ENCODE results near the gene SEMA3E. TPM values are rescaled to one million over a fixed set of nuclear protein-coding genes. Genes with fewer than 3 reads are reported as not detected.

SEMA3E gene
- total RNA-seq, 1 donor, result 1.4 TPM

DNA sequence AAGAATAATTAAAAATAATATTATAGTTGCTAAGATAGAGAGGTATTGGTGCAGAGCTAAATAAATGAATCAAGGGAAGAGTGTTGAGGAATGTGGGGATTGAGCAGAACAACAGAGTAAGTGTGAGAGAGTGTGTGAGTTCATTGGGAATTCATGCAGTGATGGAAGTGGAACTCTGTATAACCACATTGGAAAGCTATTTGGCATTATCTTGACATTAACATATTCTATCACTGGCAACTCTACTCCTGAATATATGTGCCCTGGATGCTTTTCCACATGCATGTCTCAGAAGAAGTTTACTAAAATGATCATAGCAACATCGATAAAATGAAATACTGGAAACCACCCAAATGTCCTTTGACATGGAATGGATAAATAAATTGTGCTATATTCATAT lies 164.1 kb downstream of the SEMA3E start:
- Histone ChIP-seq H3K27ac (ENCODE audit: low read depth, low read length) (no peak overlapping the region), H4K20me1 (ENCODE audit: insufficient read depth, low read length) (no peaks in the 10 kb centered on the region), H3K36me3 (ENCODE audit: insufficient read depth, low read length) (no peaks in the 10 kb centered on the region), H3K4me2 (ENCODE audit: insufficient read depth, low read length) (no peak overlapping the region), H3K9me3 (ENCODE audit: low read depth, low read length) (no peaks in the 10 kb centered on the region), H2AFZ (ENCODE audit: low read length) (no peak overlapping the region), H3K79me2 (ENCODE audit: insufficient read depth, low read length) (no peaks in the 10 kb centered on the region), H3K4me3 (ENCODE audit: insufficient read depth, low read length) (no peak overlapping the region), H3K4me1 (ENCODE audit: insufficient read depth, low read length) (no peaks in the 10 kb centered on the region), H3K27me3 (ENCODE audit: insufficient read depth, low read length) (peaks cover 9% of the 10 kb centered on the region)
- no peak for DNase-seq (ENCODE audit: insufficient read length, low spot score, missing footprints)
- TF ChIP-seq, protein P1, sequence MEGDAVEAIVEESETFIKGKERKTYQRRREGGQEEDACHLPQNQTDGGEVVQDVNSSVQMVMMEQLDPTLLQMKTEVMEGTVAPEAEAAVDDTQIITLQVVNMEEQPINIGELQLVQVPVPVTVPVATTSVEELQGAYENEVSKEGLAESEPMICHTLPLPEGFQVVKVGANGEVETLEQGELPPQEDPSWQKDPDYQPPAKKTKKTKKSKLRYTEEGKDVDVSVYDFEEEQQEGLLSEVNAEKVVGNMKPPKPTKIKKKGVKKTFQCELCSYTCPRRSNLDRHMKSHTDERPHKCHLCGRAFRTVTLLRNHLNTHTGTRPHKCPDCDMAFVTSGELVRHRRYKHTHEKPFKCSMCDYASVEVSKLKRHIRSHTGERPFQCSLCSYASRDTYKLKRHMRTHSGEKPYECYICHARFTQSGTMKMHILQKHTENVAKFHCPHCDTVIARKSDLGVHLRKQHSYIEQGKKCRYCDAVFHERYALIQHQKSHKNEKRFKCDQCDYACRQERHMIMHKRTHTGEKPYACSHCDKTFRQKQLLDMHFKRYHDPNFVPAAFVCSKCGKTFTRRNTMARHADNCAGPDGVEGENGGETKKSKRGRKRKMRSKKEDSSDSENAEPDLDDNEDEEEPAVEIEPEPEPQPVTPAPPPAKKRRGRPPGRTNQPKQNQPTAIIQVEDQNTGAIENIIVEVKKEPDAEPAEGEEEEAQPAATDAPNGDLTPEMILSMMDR (IDR thresholded peaks at IDR 0.05; ENCODE audit: extremely low read depth, low read depth, low read length), result no peak

- no peaks in the 10 kb centered on the region for H3K36me3 ChIP-seq (ENCODE audit: insufficient read depth, low read length)
- H3K4me2 ChIP-seq (ENCODE audit: insufficient read depth, low read length), result no peak overlapping the region
- no peaks in the 10 kb centered on the region for H4K20me1 ChIP-seq (ENCODE audit: insufficient read depth, low read length)
- H3K4me1 ChIP-seq (ENCODE audit: insufficient read depth, low read length), result no peaks in the 10 kb centered on the region
- H3K4me3 ChIP-seq (ENCODE audit: insufficient read depth, low read length), result no peak overlapping the region
- DNase-seq (ENCODE audit: insufficient read length, low spot score, missing footprints), result no peak
- H3K79me2 ChIP-seq (ENCODE audit: insufficient read depth, low read length), result no peaks in the 10 kb centered on the region
- H3K27me3 ChIP-seq (ENCODE audit: insufficient read depth, low read length), result peaks cover 9% of the 10 kb centered on the region
- H3K27ac ChIP-seq (ENCODE audit: low read depth, low read length), result no peak overlapping the region
- no peaks in the 10 kb centered on the region for H3K9me3 ChIP-seq (ENCODE audit: low read depth, low read length)
- TF ChIP-seq, protein P1 (IDR thresholded peaks at IDR 0.05; ENCODE audit: extremely low read depth, low read depth, low read length), result no peak
- no peak overlapping the region for H2AFZ ChIP-seq (ENCODE audit: low read length)
Measured at GRCh38 chr7:83484266-83484665, 164.7 kb downstream of the SEMA3E start.

DNA sequence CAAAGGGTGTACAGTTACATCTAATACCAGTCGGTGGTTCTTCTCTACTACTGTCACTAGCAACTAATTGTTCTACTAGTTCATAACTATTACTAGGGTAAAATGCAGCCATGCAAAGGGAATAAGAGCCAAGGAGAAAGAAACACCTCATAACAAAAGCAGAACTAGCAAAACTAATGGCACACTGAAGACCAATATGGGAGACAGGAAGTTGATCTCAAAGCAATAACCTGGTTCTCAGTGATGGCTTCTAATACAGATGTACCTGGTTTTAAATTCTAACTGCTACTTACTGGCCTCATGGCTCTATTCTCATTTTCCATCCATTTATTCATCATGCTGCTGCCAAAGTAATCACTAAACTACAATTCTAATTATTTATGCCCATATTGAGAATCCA lies 170.3 kb downstream of the SEMA3E start:
- Histone ChIP-seq H2AFZ (ENCODE audit: low read length) (no peak overlapping the region), H3K9me3 (ENCODE audit: low read depth, low read length) (no peaks in the 10 kb centered on the region), H3K4me3 (ENCODE audit: insufficient read depth, low read length) (no peak overlapping the region), H3K79me2 (ENCODE audit: insufficient read depth, low read length) (no peaks in the 10 kb centered on the region), H3K36me3 (ENCODE audit: insufficient read depth, low read length) (no peaks in the 10 kb centered on the region), H3K27ac (ENCODE audit: low read depth, low read length) (no peak overlapping the region), H3K4me2 (ENCODE audit: insufficient read depth, low read length) (no peak overlapping the region), H3K27me3 (ENCODE audit: insufficient read depth, low read length) (no peaks in the 10 kb centered on the region), H4K20me1 (ENCODE audit: insufficient read depth, low read length) (no peaks in the 10 kb centered on the region), H3K4me1 (ENCODE audit: insufficient read depth, low read length) (no peaks in the 10 kb centered on the region)
- no peak for DNase-seq (ENCODE audit: insufficient read length, low spot score, missing footprints)
- TF ChIP-seq, protein P1 (IDR thresholded peaks at IDR 0.05; ENCODE audit: extremely low read depth, low read depth, low read length), result no peak

DNA sequence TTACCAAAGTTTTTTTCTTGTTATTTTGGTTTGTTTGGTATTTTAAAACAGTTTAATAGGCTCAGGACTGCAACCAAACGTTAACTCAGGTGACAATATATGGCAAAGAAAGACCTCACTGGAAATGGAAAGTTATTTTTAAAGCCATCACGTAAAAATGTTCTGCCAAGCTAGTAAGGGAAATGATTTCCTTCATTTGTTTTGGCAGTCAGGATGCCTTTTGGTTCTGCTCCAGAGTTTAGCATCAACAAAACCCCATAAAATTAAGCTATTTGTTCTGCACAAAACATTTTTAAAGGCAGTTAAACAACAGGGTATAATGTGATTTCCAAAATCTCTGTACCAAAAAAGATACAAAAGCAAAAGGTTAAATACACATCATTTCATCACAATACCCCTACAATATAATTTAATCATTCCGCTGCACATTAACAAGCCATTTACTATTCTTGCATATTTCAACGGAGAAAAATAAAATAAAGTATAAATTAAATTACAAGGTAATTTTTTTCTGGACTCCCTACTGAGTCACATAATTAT lies 172.4 kb downstream of the SEMA3E start:
- DNase-seq (ENCODE audit: insufficient read length, low spot score, missing footprints), result no peak
- no peak overlapping the region for H3K4me3 ChIP-seq (ENCODE audit: insufficient read depth, low read length)

More for the DNA sequence above, 172.4 kb downstream of the SEMA3E start:
- Histone ChIP-seq H2AFZ (ENCODE audit: low read length) (no peak overlapping the region), H3K79me2 (ENCODE audit: insufficient read depth, low read length) (no peaks in the 10 kb centered on the region), H3K27ac (ENCODE audit: low read depth, low read length) (no peak overlapping the region), H3K36me3 (ENCODE audit: insufficient read depth, low read length) (no peaks in the 10 kb centered on the region), H3K4me1 (ENCODE audit: insufficient read depth, low read length) (no peaks in the 10 kb centered on the region), H3K4me2 (ENCODE audit: insufficient read depth, low read length) (no peak overlapping the region), H3K27me3 (ENCODE audit: insufficient read depth, low read length) (no peaks in the 10 kb centered on the region), H3K9me3 (ENCODE audit: low read depth, low read length) (no peaks in the 10 kb centered on the region), H4K20me1 (ENCODE audit: insufficient read depth, low read length) (no peaks in the 10 kb centered on the region)
- TF ChIP-seq, protein P1 (IDR thresholded peaks at IDR 0.05; ENCODE audit: extremely low read depth, low read depth, low read length), result no peak
